Fibroblast of skin of left quadriceps (primary cell): Measurements from ENCODE around the gene ORC6.

ENCODE experiments used
- DNase-seq, 2 experiments: peaks; one replicate each; pipeline ENCODE4 v3.0.0-alpha.2; 2013; ENCODE audit warnings: low read depth in 2 of 2

Gene ORC6

GRCh38 chr16:46700048-46700447 is 10.6 kb downstream of the ORC6 start:
- DNase-seq: no peak

- no peak for DNase-seq
Observed at GRCh38 chr16:46701615-46702014, 12.2 kb downstream of the ORC6 start.

GRCh38 chr16:46702030-46702429 is 12.6 kb downstream of the ORC6 start:
- DNase-seq: no peak

GRCh38 chr16:46706642-46707041 is 17.2 kb downstream of the ORC6 start:
- DNase-seq: no peak

- DNase-seq: no peak
Observed at GRCh38 chr16:46709469-46710005, 20.1 kb downstream of the ORC6 start.

DNA sequence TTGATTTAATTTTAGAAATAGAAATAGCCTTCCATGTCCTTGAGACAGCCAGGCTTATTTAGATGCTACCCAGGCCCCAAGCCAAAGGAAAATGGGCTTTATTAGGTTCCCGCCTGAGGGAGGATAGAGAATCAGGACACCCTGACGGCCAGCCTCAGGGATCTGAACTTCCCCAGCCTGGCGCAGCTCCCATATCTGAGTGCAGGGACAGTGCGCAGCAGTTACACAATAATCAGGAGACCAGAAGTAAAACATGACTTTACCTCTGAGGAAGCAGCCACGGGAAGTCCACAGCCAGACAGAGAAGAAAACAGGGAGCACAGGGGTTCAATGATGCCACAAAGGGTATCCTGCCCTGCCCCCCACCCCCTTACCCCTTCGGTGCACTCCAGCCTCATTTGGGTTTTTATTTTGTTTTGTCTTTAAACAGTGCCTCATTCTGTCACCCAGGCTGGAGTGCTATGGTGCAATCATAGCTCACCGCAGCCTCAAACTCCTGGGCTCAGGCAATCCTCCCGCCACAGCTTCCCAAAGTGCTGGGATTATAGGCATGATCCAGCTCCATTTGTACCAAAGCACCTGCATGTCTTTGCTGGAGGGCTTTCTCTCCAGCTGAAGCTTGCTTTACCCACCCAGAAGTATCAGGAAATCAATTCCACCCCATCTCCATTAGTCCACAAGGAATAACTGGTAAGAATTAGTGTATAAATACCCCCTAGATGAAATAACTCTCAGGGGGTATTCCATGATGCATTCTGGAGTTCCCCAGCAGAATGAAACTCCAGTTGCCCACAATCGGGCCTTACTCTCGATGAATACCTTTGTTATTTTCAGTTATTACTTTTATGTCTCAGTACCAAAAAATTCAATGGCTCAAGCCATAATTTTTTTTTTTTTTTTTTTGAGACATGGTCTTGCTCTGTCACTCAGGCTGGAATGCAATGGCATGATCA is 21.9 kb downstream of the ORC6 start:
- no peak for DNase-seq

- no peak for DNase-seq
Observed at GRCh38 chr16:46712911-46713310, 23.5 kb downstream of the ORC6 start.

DNA sequence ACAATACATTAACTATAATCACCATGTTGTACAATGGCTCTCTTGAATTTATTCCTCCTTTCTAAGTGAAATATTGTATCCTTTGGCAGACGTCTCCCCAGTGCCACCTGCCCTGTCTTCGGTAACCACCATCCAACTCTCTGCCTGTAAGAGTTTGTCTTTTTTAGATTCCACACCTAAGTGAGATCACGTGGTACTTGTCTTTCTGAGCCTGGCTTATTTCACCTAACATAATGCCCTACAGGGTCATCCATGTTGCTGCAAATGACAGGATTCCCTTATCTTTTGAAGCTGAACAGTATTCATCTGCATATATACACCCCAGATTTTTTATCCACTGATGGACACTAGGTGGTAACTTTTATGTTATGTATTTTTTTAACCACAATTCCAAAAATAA is 24.2 kb downstream of the ORC6 start:
- no peak for DNase-seq

DNA sequence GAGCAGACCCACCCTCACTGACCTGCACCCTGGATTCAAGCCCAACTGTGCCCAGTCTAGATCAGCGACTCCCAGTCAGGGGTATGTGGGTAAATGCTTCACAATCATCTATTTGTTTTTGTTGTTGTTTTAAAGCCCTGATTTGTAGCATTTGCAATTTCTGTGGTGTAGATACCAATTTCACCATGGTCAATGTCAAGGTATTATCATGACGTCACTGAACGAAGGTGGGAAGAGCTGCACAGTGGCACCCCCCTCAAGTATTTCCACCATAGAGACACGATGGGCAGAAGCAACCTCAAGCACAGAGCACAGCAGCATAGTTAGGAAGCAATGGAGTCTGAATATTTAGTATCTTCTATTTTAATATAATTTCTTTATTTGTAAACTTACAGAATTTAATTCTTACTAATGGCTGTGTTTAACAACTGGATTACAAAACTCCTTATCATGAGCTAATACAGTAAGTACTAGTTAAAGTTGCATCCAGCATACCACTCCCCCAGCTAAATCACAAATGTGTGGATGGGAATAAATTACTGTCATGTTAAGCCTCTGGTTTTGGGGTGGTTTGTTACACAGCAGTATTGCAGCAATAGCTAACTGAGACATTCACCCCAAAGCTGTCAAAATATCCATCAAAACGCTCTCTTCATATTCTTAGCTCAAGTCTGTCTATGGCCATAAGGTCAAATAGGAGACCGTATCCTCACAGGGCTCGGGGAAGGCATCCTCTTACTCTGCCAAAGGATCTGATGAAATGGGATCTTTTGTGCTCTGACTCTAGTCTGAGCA is 25.5 kb downstream of the ORC6 start:
- no peak for DNase-seq

DNA sequence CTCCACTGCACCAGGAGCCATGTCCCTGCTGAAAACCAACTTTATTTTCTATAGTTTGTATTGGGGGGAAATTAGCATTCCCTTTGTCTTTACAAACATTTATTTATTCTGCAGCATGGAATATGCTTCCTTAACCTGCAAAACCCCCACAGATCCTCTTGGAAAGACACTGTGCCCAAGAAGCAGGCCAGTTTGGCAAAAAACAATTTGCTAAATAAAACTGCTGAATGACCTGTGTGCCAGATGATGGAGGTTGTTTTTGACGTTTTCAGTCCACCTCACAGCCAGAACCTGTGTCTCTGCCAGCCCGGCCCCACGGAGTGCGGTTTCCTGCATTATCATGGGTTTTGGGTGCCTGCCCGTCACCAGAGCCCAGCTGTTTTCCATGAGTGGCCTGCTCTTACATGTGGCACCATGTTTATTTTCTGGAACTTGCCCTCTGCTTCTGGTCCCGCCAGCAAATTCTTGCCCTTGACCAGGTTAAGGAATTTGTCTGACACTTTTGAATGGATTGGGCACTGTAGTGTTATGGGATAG is 26.4 kb downstream of the ORC6 start:
- no peak for DNase-seq

GRCh38 chr16:46717692-46718091 is 28.2 kb downstream of the ORC6 start:
- DNase-seq: no peak

GRCh38 chr16:46718214-46718613 is 28.8 kb downstream of the ORC6 start:
- DNase-seq: no peak

DNA sequence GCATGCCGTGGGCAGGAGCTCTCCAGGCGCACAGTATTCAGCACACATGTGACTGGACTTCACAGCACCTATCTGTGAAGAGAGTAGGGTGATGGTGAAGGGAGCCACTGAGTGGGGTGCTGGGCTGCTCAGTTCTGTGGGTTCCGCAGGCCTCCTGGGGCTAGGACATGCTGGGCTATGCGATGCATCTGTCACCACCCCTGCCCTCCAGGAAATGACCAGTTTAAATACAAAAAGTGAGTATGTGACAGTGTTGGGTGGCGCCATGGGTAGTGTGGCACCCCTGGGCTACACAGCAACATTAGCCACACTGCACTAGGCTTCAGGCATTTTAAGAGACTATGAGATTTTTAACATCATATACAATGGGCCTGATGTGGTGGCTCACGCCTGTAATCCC is 30.1 kb downstream of the ORC6 start:
- no peak for DNase-seq

GRCh38 chr16:46720619-46721018 is 31.2 kb downstream of the ORC6 start:
- DNase-seq: no peak

DNA sequence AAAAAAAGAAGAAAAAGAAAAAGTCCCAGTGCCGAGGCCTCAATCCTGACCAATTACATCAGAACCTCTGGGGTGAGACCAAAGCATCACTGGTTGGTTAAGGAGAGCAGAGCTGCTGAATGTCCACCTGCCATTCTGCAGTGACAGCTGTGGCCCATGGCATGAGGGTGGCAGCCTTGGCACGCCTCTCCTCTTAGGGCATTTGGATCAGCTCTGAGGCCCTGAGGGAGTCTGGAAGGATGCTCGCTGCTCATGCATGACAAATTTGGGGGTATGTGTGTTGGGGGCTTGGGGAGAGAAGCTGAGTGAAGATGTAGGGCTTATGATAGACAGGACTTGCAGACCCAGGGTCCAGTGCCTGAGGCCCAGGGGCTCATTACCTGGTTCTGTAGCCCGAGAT is 32.4 kb downstream of the ORC6 start:
- DNase-seq: no peak

- DNase-seq: no peak
Observed at GRCh38 chr16:46727184-46727583, 37.7 kb downstream of the ORC6 start.

DNA sequence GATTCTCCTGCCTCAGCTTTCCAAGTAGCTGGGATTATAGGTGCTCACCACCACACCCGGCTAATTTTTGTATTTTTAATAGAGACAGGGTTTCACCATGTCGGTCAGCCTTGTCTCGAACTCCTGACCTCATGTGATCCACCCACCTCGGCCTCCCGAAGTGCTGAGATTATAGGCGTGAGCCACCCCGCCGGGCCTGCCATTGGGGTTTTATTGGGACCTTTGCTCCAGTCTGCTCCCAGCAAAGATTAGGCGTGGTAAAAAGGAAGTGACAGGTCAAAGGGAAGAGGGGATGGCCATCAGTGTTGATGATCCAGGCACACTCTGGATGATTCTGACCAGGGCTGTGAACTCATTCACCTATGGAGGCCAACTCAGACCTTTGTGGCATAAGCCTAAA is 38.2 kb downstream of the ORC6 start:
- DNase-seq: no peak

GRCh38 chr16:46728806-46729205 is 39.3 kb downstream of the ORC6 start:
- DNase-seq: no peak

GRCh38 chr16:46729326-46729995 is 40.0 kb downstream of the ORC6 start:
- no peak for DNase-seq

DNA sequence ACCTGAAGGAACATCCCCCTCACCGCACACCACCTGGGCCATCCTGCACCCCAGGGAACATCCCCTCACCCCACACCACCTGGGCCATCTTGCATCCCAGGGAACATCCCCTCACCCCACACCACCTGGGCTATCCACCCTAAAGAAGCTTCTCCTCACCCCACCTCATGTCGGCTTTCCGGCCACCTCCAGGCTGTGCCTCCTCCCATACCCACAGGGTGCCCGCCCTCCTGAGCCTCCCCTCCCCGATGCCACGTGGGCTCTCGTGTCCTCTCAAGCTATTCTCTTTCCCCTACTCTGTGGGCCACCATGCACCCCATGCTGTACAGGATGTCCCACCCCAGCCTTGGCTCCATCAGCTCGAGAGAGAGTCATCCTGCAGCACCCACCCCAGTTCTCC is 40.7 kb downstream of the ORC6 start:
- DNase-seq: no peak

DNA sequence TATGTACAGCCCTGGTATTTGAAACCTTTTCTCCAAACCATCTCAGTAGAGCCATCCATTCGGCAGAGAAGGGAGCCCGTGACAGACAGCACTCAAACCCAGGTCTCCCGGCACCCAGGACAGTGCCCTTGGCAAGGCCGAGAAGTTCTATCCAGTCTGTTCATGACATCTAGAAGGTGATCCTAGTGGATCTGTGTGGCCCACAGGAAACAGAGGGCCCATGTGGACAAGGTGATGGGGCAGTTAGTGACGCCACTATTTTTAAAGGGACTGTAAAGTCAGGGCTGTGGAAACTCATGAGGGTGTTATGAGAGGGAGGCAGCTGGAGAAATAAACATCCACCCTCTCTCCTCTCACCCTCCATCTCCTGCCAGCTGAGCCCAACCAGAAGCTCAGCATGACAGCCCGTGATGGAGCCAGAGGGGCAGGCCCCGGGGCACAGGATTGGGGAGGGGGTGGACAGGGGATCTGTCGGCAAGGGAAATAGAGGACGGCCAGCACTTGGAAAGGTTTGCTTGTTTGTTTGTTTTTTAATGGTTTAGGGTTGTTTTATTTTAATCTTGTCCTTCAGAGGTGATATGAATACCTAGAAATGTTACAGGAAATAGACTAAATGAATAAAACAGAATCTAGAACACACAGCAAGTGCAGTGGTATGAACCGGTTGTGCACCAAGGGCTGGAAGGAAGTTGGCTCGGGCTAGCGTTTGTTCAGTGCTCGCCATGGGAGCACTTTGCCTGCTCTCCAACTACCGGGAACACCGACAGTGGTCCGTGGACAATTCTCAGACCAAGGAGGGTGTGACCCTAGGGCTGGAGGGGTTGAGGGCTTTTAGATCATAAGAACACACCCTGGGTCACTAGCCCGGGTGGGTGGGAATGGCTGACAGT is 41.6 kb downstream of the ORC6 start:
- no peak for DNase-seq
